GM18907 (cell line): Measurements from ENCODE around the gene LENG1.

Experiments
- ATAC-seq: cut with Tn5 transposase; IDR thresholded peaks from one replicate; pipeline ENCODE4 v1.9.1; 2021; ENCODE audit warnings: mild to moderate bottlenecking, moderate library complexity; ENCODE audit not compliant: unreplicated experiment

Gene LENG1

DNA sequence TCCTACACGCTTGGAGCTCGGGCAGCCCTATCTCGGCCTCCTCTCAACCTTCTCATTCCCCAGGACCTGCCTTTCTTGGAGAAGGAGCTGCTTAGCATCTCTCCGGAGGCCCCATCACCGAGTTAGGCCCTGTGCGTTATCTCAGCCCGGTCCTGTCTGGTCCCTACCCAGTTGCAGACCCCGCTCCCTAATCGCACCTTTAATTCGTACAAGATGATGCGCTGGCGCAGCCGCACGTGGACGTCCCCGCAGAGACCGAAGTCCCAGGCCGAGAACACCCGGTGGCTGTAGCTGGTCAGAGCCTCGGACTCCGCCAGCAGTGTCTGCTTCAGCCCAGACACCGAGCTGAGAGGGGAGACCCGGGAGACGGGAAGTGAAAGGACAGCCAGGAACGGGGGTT is 5.7 kb upstream of the LENG1 start:
- no peak for ATAC-seq

DNA sequence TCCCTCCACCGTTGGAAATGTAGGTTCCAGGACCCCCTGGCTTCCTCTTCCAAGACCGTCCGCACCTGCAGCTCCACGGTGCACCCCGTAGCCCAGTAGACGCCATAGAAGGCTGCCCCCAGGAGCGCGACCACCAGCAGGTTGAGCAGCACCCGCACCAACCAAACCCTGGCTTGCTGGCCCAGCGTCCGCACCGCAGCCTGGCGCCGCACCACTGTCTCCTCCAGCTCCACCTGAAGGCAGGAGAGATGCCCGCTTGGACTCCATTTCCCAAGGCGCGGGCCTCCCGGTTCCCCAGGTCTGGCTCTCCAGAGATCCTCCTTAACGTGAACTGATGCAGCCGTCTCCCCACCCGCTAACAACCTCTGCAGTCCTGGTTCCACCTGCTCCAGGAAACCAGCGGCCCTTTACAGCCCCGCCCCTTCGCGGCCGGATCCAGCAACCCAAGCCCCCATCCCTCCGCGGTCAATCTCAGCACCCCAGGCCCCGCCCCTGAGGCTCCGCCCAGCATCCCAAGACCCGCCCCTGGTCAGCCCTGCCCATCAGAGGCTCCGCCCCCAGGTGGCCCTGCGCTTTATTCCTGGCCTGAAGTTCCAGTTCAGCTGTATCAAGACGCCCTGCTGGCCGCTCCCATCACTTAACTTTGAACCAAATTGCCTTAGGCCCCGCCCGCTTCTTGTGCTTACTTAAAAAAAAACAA is 5.0 kb upstream of the LENG1 start:
- ATAC-seq = no peak

DNA sequence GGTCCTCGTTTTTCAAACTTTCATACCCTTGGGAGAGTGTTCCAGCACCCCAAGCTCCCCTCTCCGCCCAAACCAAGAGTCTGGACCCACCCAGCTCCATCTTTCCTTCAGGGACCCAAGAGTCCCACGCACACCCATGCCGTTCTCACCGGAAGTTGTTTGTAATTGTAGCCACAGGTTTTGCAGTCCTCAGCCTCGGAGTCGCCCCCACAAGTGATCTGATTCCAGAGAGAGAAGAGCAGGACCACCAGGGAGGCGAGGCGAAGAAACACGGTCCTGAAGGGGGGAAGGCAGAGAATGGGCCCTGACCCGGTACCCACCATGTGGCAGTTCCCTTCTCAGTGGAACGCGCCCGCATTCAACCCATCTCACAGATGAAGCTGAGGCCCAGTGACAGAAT is 3.4 kb upstream of the LENG1 start:
- no peak for ATAC-seq

DNA sequence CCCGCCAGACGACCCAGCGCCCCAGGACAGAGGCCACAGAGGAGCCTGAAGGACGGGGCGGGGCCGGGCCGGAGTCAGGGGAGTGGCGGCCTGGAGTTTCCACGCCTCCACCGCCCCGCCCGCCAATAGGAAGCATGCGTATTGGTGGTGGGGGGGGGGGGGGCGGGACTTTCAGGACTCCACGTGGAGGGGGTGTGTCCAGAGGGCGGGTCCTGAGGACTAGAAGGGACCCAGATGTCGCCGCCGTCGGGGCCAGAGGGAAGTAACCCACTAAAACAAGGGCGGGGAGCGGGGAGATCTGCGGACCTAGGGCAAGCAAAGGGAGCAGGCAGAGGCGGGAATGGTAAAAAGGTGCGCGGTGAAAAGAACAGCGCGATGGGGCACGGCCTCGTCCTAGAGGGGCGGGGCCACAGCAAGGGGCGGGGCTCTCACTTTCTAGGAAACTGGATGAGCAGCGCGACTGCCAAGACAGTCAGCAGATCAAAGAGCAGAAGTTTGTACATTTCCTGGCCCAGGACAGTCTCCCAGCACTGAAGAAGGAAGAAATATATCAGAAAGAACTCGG is 2.8 kb upstream of the LENG1 start:
- no peak for ATAC-seq

DNA sequence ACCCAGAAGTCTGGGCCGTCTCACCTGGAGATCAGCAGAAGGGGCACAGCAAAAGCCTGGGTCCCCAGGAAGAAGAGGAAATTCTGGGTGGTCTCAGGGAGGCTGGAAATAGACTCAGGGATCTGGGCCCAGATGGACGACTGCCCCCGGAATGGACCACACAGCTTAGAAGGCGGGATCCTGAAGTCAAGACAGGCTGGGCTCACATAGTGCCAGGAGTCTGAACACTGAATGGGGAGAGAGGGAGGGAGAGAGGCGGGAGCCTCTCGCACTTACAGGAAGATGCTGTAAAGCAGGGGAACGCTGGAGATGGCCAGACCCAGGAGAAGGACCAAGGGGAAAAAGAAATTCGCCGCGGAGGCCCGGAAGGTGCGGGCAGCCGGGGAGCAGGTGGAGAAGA is 1.3 kb upstream of the LENG1 start:
- ATAC-seq = no peak

DNA sequence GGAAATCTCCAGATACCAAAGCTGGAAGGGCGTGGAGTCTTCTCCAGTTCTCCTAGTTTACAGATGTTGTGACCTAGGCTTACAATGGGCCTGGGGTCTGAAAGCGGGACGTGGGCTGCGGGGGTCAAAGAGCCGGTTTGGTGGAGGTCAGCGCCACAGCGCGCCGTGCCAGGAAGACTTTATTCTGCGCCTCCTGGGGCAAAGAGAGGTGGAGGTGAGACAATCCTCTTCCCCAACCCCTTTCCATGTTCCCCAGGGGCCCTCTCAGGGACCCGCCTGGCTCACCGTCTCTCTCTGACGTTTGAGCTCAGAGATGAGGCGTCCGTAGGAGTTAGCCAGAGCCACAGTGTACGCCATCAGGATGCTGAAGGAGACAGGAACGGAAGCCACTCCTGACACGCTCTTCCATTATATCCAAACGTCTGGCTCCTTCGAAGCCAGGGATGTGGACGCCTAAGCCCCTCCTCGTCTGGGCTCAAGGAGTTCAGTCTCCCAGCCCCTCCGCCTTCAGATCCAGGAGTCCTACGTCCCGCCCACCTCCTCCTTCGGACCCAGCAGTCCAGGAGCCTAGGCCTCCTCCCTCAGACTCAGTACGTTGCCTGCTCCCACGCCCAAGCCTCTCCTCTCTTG is 776 bp upstream of the LENG1 start:
- ATAC-seq = peak; percentile 8

DNA sequence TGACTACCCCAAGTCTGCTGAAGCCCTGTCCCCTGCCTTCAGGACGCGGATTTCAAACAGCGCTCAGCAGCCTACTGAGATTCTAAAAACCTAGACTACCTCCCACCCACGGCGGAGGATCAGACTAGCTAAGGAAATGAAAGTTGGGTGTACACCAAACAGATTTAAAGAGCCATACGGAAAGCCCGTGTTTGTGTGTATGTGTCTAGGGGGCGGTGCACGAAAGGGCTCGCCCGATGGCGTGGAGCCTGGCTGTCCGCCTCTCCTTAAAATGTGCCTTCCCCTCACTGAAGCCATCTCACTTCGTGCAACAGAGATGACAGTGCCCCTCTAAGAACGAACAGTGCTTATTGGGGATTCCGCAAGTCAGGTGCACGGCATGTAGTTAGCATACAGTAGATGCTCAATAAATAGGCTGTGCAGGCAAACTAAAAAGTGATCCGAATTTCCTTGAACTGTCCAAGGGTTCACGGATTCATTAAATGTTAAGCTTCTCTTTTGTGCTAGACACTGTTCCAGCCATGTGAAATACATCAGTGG is 639 bp downstream of the LENG1 start:
- no peak for ATAC-seq

DNA sequence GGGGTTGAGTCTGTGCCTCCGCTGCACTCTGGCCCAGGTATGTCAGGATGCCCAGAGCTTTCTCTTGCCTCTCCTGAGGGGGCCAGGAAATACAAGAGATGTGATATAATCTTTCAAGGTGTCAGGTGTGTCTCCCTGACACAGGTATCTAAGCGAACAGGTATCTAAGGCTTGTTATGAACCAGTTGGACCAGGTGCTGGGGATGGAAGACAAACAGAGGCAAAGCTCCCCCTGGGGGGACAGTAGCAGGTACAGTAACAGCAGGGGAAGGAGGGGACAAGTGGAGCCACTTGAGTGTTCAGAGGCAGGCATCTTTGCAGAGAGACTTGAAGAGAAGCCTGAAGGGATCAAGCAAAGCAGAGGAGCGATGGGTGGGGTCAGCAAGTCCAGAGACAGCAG is 2.6 kb downstream of the LENG1 start:
- ATAC-seq = no peak

DNA sequence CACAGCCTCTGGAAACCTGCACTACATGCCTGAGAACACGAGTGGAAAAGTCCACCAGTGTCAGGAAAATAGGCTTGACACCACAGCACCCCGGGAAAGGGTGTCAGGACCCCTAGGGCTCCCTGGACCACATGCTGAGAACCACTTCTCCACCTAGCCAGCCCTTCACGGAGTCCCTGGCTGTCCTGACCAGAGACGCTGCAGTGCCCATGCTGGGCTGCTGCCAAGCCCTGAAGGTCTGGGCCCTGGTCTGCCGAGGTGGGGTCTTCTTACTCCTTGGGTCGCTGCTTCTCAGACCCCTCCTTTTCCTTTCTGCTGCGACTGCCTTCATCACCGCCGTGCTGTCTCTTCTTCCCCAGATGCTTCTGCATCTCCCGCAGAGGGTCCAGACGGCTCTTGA is 3.0 kb downstream of the LENG1 start:
- ATAC-seq = no peak

DNA sequence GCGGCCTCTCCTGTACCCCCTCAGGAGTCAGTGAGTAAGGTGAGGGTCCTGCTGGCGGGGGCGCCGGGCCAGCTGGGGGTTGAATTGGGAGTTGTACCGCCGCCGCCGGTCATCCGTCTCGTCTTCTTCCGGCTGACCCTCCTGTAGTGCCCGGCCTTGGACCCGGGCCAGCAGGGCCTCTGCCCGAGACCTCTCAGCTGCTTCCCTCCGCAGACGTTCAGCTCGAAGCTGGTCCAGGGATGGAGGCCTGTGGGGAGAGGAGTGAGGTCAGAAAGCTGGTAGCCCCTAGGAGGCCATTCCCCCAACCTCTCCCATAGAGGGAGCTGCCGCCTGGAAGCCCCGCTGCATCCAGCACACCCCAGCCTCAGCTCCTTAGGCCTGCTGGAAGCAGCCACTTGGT is 3.8 kb downstream of the LENG1 start:
- no peak for ATAC-seq

DNA sequence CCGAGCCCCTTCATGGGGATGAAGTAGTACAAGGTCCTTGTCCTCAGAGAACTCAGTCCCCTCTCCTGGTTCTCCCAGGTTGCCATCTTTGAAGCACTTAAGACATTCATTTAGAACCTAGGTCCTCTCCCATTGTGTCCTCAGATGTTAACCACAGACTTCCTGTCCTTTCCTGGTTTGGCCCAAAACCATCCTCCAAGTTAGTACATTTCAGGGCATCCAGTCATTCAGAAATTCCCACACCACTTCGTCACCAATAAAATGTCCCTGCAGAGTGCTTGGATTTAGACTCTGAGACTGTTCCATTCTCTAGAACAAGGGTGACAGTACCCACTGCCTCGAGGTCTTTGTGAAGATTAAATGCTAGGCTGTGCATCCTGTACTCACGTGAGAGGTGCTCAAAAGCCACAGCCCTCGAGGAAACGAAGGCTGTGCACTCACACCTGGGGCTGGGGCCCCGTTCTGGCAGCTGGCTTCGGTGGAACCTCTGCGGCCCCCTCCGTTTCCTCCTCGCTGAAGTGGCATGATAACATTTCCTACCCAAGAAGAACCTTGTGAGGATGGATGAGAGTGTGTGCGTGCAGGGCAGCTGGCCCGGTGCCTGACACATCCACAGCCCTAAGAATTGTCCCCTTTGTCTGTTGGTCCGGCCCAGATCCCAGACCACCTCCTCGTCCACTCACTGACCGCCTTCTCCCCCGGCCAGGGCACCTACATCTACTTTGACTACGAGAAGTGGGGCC is 4.7 kb downstream of the LENG1 start:
- ATAC-seq = no peak

DNA sequence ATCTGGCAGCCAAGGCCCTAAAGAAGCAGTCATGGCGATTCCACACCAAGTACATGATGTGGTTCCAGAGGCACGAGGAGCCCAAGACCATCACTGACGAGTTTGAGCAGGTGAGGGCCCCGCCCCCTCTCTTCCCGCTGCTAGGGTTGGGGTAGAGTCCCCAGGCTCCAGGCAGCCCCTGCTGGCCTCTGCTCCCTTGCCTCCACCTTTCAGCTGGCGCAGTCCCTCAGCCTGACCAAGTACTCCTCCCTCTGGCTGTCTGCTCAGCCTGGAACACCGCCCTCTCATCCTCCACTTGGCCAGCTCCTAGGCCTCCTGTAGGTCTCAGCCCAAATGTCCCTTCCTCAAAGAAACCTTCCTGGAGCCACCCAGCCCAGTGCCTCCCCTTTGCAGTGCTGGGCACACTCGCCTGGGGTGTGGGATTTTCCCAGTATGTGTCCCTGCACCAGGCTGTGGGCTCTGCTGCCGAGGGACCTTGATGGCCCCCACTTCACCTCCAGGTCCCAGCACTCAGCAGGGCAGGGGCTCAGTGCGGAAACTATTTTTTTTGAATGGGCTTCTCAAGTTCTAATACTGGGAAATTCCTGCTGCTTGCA is 5.7 kb downstream of the LENG1 start:
- no peak for ATAC-seq

DNA sequence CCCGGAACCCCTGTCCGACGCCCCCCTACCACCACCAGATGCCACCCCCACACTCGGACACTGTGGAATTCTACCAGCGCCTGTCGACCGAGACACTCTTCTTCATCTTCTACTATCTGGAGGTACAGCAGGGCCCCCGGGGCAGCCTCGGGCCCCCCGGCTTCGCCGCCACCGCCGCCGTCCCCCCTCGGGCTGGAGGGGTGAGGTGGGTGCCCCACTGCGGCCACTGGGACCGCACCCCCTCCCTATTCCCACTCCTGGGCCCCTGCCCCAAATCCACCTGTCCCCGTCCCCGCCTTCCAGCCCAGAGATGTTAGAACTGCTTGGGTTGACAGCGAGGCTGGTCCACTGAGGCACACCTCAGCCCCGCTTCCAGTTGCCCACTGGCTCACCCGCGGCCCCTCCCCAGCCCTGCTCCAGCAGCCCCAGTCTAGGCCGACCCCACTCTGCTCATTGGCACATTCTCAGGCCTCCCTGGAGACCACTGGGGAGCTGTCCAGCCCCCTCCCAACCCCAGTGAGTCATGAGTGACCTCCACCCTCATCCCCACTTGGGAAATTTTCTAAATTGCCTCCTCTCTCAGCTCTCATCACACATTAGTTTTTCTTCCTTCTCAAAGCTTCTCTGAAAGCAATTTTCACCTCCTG is 6.5 kb downstream of the LENG1 start:
- no peak for ATAC-seq

DNA sequence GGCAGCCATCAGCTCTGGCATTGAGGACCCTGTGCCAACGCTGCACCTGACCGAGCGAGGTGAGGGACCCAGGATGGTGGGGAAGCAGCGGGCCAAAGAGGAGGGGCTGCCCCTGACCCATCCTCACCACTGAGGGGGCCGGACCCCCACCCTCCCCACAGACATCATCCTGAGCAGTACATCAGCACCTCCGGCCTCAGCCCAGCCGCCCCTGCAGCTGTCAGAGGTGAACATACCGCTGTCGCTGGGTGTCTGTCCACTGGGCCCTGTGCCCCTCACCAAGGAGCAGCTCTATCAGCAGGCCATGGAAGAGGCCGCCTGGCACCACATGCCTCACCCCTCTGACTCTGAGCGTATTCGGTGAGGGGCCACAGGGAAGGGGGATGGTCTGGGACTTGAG is 7.3 kb downstream of the LENG1 start:
- ATAC-seq = no peak

DNA sequence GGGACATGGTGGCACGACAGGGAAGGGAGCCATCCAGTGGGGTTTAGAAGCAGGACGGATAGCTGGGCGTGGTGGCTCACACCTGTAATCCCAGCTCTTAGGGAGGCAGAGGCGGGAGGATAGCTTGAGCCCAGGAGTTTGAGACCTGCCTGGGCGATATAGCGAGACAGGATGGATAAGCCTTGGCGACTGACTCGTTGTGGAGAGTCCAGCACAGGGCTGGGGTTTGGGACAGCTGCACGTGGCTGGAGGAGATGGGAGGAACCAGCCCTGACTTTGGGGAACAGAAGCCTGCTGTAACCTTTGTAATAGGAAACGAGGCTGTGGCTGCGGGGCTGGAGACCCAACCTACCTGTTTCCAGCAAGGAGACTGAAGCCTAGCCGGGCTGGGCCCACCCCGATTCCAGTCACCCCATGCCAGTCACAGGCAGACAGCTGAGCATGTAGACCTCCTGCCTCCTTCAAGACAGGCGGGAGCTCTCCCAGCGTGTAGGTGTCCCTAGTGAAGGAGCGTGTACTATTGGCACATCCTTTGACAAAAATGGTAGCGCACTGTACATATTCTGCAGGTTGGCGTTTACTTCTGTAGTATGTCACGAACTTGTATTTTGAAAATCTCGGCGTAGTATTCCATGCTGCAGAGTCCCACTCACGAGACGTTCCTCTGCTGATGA is 8.0 kb downstream of the LENG1 start:
- no peak for ATAC-seq

DNA sequence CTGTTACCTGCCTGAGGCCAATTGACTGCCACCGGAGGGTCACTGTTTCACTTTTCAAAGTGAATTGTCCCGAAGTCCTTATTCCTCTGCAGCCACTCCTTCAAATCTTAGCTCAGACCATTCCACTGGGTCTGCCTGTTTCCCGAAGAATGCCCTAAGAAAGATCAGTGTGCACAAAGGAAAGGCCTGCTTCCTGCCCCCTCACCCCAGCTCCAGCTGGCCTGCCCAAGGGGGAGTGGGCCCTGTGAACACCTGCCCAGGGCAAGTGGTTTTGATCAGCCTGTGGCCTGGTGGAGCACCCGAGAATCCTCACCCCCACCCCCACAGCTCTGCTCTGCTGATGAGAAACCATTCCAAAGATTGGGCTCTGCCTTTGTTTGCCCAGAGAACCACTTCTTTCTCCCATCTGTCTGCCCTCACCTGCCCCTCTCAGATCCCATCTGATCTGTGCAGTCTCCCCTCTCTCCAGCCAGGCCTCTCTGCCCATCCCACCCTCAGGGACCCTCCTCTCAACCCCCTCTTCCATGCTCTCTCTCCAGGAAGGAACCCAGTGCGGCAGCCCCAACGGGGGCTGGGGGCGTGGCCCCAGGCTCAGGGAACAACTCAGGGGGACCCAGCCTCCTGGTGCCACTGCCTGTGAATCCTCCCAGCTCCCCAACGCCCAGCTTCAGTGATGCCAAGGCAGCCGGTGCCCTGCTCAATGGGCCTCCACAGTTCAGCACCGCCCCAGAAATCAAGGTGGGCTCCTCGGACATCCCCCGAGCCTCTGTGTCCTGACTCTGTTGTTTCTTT is 10.3 kb downstream of the LENG1 start:
- no peak for ATAC-seq

DNA sequence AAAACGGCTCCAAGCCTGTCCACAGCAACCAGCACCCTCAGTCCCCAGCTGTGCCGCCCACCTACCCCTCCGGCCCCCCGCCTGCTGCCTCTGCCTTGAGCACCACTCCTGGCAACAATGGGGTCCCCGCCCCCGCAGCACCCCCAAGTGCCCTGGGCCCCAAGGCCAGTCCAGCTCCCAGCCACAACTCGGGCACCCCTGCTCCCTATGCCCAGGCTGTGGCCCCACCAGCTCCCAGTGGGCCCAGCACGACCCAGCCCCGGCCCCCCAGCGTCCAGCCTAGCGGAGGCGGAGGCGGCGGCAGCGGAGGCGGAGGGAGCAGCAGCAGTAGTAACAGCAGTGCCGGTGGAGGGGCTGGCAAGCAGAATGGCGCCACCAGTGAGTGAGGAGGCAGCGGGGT is 11.4 kb downstream of the LENG1 start:
- no peak for ATAC-seq

DNA sequence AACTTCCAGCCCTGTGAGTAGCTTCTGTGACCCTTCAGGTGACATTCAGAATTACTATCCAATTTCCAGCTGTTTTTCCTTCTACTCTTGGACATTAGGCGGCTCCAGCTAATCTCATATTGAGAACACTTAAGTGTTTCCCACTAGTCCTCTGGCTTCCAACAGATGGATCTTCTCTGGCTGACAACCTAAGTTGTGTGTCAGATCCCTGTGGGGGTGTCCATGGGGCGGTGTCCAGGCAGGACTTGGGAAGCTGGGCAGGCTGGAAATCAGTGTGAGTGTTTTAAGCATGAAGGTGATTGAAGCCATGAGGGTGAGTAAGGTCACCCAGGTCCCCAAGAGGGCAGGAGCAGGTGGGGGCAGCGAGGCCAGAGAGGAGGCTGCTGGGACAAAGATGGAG is 11.8 kb downstream of the LENG1 start:
- no peak for ATAC-seq

DNA sequence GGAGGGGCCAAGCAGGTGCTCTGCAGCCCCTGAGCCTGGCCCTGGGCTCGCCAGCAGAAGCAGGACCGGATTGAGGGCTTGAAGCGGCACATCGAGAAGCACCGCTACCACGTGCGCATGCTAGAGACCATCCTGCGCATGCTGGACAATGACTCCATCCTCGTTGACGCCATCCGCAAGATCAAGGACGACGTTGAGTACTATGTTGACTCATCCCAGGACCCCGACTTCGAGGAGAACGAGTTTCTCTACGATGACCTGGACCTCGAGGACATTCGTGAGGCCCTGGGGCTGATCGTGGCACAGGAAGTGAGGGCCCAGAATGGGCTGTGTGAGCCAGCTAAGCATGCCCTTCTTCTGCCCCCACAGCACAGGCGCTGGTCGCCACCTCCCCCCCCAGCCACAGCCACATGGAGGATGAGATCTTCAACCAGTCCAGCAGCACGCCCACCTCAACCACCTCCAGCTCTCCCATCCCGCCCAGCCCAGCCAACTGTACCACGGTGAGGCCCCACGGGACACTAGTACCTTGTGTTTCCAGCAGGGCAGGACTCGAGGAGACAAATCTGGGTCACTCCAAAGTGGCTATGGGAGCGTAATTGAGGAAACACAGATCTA is 13.9 kb downstream of the LENG1 start:
- ATAC-seq = no peak
